ENCODE data around the gene TBL3. TPM values are rescaled to one million over a fixed set of nuclear protein-coding genes. Genes with fewer than 3 reads are reported as not detected.
"Not testable (repeated sequence)": the region's sequence is repeated elsewhere in the genome, so short reads cannot be mapped to it uniquely, and the experiment has no call there.

TBL3 gene
- total RNA-seq, 1 donor: 22.7 TPM

GRCh38 chr16:1961651-1962067 is 10.2 kb upstream of the TBL3 start:
- TF ChIP-seq CTCF (IDR thresholded peaks at IDR 0.05; ENCODE audit: insufficient read depth, low read length): no peak
- no peak overlapping the region for H3K4me3 ChIP-seq (ENCODE audit: low read depth, low read length)
- DNase-seq (ENCODE audit: low read depth): no peak

GRCh38 chr16:1962161-1963153 is 9.4 kb upstream of the TBL3 start:
- DNase-seq (ENCODE audit: low read depth): not testable (repeated sequence)

GRCh38 chr16:1963806-1964505 is 7.9 kb upstream of the TBL3 start:
- DNase-seq (ENCODE audit: low read depth): peak; percentile 42
- peak overlapping the region; percentile 85 for H3K4me3 ChIP-seq (ENCODE audit: low read depth, low read length)
- no peak for TF ChIP-seq CTCF (IDR thresholded peaks at IDR 0.05; ENCODE audit: insufficient read depth, low read length)

More at GRCh38 chr16:1962161-1963153, 9.4 kb upstream of the TBL3 start:
- peak overlapping the region; percentile 44 for H3K4me3 ChIP-seq (ENCODE audit: low read depth, low read length)

GRCh38 chr16:1964506-1965395 is 7.1 kb upstream of the TBL3 start, which contains the start of gene RPS2:
TSS of gene RPS2 (minus strand) at chr16:1964826. CDS start at chr16:1964625, 201 bp downstream.
- peak; percentile 99 for DNase-seq (ENCODE audit: low read depth)
- H3K4me3 ChIP-seq (ENCODE audit: low read depth, low read length): peak within 1 kb of the TSS; percentile 92
- no peak for TF ChIP-seq CTCF (IDR thresholded peaks at IDR 0.05; ENCODE audit: insufficient read depth, low read length)

GRCh38 chr16:1965396-1966001 is 6.4 kb upstream of the TBL3 start:
- peak overlapping the region; percentile 92 for H3K4me3 ChIP-seq (ENCODE audit: low read depth, low read length)
- no peak for TF ChIP-seq CTCF (IDR thresholded peaks at IDR 0.05; ENCODE audit: insufficient read depth, low read length)
- no peak for DNase-seq (ENCODE audit: low read depth)

GRCh38 chr16:1966460-1966859 is 5.4 kb upstream of the TBL3 start, which contains the start of gene RNF151:
TSS of gene RNF151 (plus strand) at chr16:1966856. CDS start at chr16:1966882, 26 bp downstream.
- TF ChIP-seq CTCF (IDR thresholded peaks at IDR 0.05; ENCODE audit: insufficient read depth, low read length): no peak
- DNase-seq (ENCODE audit: low read depth): no peak
- peak within 1 kb of the TSS; percentile 92 for H3K4me3 ChIP-seq (ENCODE audit: low read depth, low read length)
